Activated CD4-positive, alpha-beta T cell treated with anti-CD3 and anti-CD28 coated beads, Interleukin-2, amount 50 U/mL, for 48 hours (primary cell): ENCODE results near the gene FBXO33.
A peak's percentile ranks its signal among the peaks of the same experiment; 100 is the strongest.

Source experiments
- DNase-seq, 2 experiments: peaks; one replicate each; pipeline ENCODE4 v3.0.0-alpha.2; 2020

Gene FBXO33

DNA sequence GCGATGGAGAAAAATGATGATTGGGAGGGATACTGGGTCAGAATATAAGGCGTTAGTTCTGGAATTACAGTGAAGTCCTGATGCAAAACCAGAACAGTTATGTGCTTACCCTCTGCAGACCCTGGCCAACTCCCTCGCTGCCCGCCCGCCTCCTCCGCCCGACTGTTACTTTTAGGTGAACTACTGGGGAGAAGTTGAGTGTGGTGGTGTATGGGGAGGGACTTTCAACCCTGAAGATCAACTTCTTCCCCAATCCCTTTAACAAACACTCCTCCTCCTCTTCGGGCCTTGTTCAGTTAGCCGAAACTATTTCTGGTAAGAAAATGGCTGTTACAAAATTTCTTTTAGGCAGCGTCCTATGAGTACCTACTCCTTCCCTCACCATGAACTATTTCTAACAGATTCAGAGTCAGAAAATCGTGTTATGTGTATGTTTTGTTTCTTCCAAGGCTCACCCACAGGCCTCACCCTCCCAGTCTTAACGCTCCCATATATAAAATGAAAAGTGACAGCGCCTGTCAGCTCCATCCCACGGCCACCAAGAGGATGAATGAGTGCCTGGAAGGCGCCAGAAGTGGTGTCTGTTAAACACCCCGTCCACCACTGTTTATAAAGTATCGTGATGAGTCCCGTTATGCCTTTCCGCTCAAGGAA lies 1.3 kb downstream of the FBXO33 start:
- DNase-seq: no peak

DNA sequence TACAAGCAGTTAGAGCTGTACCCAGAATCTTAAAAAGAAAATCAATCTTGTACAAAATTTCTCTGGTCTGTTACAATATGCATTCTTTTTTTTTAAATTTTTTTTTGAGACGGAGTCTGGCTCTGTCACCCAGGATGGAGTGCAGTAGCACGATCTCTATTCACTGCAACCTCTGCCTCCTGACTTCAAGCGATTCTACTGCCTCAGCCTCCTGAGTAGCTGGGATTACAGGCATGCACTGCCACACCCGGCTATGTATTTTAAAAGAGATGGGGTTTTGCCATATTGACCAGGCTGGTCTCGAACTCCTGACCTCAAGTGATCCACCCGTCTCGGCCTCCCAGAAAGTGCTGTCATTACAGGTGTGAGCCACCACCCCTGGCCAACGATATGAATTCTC lies 4.1 kb downstream of the FBXO33 start:
- no peak for DNase-seq

DNA sequence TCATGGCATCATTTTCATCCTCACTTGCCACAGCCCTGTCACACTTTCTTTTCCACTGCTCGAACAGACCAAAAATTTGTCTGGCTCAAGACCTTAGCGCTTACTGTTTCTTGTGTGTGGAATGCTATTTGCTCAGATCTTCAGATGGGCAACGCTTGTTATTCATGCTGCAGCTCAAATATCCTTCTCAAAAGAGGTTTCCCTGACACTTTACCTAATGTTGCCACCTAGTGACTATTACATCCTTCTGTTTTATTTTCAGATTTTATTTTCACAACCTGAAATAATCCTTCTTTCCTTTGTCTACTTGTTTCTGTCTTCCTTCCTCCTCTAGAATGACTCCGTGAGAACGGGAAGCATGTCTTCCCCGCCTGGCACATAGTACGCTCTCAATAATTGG lies 5.6 kb downstream of the FBXO33 start:
- DNase-seq: no peak

DNA sequence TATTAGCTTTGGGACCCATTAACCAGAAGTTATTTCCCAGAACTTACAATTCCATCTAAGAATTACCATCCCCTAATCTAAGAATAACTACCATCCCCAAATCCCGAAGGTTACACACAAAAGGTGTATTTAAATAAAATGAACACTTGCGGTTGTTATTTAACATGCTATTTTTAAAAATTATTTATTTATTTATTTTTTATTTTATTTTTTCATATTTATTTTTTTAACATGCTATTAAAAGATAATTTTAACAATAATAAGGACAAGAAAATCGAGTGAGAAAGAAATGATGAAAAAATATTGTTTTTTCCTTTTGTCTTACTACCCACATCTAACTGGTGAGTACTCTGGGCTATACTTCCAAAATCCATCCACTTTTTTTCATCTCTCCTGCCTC lies 6.3 kb downstream of the FBXO33 start:
- DNase-seq: no peak

DNA sequence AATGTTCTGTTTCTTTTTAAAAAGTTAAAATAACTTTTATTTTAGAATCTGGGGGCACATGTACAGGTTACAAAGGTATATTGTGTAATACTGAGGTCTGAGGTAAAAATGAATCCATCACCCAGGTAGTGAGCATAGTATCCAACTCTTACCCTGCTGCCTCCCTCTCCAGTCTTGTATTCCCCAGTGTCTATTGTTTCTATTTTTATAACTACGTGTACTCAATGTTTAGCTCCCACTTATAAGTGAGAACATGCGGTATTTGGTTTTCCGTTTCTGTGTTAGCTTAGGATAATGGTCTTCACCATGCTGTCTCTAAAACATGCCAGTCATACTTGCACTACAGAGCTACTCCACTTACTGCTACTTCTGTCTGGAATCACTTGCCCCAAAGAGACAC lies 8.4 kb downstream of the FBXO33 start:
- no peak for DNase-seq

DNA sequence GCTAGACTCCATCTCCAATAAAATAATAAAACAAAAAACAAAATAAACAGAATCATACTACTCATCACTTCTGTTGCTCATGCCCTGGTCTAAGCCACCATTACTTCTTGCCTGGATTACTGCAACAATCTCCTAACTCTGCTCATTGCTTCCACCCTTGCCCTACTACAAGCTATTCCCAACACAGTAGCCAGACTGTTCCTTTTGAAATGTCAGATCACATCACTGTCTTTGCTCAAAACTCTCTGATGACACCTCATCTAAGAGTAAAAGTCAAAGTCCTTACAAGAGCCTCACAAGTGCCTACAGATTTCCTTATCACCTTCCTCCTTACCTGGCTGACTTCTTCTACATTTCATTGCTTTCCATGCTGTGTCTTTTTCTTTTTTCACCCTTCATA lies 10.0 kb downstream of the FBXO33 start:
- DNase-seq: no peak

DNA sequence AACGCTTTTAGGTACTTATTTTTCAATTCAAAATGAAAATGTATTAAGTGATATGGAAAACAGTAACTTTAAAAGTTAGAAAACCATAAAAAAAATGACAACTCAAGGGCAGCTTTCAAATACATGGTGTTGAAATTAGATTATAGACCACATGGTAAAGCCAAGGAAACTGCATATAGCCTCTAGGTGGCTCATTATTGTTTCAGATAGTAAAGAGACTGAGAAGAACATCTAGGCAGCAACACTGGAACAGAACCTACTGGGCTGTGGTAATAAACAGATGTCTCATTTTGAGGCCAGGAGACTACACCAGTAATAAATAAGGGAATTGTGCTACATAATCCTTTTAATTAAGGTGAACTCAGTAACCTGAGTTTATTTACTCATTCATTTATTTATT lies 13.0 kb downstream of the FBXO33 start:
- no peak for DNase-seq

DNA sequence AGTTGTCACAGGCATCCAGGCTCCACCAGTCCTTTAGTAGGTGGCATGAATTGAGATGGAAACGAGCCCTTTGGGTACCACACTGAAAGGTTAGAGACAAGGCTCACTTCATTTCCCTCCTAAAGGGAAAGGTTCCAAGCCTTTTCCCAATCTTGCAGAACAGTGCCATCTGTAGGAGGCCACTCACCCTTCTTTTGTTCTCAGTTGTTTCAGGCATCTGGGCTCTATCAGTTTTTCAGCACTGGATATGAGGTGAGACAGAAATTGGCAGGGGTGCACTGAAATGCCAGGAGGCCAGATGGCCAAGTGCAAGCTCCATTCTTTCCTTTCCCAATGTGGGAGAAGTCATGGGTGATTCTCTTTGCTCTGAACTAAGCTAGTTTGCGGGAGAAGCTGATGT lies 15.2 kb downstream of the FBXO33 start:
- no peak for DNase-seq

DNA sequence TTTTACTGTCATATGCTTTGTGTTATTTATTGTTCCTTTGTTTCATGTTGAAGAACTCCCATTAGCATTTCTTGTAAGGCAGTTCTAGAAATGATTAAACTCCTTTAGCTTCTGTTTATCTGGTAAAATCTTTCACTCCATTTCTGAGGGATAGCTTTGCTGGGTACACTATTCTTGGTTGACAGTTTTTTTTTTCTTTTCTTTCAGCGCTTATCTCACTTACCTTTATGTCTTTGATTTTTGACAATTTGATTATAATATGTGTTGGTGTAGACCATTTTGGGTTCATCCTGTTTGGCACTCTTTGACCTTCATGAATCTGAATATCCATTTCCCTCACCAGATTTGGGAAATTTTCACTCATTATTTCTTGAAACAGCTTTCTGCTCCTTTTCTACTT lies 16.2 kb downstream of the FBXO33 start:
- DNase-seq: no peak

DNA sequence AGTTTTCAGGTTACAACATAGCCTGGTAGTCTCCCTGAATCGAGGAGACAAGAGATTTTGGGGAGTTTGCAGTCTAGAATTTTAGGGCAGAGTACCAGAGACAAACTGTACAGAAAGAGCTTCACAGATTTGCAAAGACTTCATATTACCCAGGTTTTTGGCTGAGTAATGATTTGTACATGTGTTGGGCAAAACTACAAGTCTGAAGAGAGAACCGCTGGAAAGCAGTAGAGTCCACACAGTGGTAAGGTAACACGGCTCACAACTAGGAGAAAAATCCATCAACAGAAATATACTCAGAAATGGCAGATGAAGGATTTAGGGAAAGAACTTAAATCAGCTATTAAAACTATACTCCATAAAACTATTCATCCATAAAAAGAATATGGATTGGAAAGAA lies 25.7 kb downstream of the FBXO33 start:
- DNase-seq: no peak

DNA sequence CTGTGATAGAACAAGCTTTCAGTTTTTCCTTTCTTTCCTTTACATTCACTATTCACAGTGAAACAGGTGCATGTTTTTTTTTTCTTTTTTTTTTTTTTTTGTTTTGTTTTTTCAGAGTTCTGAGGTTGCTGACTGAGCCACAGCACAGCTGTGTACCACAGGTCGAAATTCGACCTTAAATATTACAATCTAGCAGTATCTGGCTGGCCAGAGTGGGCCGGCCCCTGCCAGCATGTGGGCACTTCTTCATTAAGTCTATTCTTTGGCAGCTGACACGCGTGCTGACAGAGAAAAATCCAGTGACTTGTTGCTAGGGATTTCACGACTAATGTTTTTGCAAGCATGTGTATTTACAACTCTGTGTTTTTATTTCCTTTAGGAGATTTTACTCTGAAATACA lies 33.9 kb downstream of the FBXO33 start:
- no peak for DNase-seq

DNA sequence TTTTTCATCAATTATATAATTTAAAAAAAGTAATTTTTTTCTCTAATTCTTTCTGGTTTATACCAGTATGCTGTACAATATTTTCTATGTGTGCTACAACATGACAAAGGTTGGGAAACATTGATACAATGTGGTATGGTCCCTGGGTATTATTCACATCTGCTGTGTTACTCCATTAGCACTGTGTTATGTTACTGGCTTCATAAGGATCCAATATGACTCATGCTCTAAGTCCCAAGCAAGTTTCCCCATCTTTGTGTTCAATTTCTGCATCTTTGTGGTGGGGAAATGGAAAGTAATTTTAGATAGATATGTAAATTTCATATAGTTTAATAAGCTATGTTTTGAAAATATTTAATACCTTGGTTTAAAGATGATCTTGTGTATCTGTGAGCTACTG lies 35.8 kb downstream of the FBXO33 start:
- DNase-seq: no peak

DNA sequence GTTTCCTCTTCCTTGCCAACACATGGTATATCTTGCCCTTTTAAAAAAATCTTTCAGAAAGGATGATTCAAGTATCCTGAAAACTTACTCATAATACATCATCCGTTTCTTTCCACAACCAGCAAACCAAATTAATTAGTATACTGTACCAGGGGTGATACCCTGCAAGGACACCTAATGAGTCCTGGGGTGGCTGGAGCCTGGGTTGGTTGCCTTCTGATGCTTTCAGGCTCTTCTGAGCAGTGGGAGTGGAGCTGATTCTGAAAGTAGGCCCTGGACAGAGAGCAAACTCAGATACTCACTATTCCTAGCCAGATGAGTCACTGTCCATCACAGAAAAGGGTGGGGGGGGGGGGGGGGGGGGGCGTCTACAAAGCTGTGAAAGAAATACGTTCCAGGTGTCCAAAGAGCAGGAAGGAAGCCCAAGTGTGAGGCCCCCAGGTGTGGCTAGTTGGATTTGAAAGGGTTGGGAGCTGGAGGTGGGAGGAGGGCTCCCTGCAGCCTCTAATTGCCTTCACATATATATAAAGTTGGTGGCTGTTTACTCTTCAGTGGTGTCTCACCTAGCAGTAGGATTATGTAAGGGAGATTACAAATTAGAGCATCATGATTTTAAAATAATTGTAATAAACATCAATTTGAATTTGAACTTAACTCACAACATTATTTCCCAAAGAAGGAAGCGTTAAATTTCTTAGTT lies 36.5 kb downstream of the FBXO33 start:
- peak in 1 of 2 experiments; percentile 13 for DNase-seq

DNA sequence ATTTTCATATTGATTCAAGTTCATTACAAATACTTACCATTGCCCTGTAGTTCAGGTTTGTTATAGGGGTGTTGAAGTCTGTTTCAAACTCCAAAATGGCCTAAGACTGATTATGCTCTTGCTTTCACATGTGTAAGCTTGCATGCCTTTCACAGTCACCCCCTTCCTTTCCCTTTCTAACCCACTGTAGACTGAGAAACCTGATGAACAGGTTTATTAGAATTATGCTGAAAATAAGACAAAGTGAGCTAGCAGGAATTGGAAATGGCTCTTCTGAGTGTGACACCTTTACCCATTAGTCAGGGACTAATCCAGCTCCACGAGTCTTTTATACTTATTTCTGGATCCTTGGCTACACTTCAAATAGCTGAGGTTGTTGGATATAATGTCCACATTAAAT lies 38.9 kb downstream of the FBXO33 start:
- no peak for DNase-seq

DNA sequence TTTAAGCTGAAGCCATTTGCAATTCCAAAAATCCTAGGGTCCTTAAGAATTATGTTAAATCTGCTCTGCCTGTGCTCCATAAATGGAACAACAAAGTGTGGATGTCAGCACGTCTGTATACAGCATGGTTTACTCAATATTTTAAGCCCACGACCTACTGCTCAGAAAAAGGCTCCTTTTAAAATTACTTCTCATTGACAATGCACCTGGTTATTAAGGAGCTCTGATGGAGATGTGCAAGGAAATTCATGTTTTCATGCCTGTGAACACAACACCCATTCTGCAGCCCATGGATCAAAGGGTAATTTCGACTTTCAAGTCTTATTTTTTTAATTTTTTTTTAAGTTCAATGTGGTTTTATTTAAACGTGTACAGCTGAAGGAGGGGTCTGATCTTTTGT lies 48.1 kb downstream of the FBXO33 start:
- no peak for DNase-seq

DNA sequence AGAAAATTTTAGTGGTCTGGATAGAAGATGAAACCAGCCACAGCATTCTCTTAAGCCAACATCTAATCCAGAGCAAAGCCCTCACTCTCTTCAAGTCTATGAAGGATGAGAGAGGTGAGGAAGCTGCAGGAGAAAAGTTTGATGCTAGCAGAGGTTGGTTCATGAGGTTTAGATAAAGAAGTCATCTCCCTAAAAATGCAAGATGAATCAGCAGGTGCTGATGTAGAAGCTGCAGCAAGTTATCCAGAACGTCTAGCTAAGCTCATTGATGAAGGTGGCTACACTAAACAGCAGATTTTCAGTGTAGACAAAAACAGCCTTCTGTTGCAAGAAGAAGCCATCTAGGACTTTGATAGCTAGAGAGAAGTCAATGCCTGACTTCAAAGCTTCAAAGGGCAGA lies 48.5 kb downstream of the FBXO33 start:
- no peak for DNase-seq

DNA sequence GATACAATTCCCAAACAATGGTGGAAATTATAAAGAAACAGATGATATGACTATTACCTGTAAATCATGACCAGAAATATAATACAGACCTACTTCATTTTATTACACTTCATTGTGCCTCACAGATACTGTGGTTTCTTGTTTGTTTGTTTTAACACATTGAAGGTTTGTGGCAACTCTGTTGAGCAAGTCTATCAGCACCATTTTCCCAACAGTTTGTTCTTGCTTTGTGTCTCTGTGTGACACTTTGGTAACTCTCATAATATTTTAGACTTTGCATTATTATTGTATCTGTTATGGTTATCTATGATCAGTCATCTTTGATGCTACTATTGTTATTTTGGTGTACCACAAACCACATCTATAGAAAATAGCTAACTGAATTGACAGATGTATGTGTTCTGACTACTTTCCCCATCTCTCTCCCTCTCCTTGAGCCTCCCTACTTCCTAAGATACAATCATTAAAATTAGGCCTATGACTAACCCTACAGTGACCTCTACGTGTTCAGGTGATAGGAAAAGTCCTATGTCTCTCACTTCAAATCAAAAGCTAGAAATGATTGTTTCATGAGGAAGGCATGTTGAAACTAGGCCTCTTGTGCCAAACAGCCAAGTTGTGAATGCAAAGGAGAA lies 49.1 kb downstream of the FBXO33 start:
- no peak for DNase-seq

DNA sequence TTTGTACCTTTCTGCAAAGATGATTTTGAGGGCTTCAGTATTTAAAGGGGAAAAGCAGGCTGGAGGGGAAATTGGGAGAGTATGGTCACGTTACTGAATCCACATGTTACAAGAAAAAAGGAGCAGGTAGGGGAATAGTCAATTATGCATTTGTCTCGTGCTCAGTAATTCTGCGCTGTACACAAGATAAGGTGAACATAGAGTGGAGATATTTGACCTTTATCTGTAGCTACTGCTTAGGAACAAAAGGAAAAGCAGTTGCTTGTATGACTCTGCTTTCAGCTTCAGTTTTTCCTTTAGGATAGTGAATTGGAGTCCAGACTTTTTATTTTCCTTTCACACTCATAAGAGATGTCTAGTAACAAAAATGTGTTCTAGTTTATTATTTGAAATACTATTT lies 49.8 kb downstream of the FBXO33 start:
- no peak for DNase-seq

DNA sequence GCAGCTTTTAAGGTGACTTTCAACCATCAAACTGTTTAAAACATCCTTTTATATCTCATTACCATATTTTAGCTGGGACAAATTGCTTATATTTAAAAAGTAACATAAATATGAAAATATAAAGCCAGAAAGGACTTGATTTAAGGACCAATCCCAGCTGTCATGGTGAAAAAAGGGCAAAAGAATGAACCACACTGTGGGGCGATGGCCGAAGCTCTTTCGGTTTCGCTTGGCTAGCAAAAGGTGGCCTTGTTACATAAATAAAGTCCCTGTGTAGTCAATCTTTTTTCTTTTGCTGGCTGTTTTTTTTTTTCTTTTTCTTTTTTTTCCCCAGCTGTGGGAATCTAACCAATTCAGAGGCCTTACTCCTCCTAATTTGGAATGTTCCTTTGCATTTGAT lies 50.9 kb downstream of the FBXO33 start:
- no peak for DNase-seq

DNA sequence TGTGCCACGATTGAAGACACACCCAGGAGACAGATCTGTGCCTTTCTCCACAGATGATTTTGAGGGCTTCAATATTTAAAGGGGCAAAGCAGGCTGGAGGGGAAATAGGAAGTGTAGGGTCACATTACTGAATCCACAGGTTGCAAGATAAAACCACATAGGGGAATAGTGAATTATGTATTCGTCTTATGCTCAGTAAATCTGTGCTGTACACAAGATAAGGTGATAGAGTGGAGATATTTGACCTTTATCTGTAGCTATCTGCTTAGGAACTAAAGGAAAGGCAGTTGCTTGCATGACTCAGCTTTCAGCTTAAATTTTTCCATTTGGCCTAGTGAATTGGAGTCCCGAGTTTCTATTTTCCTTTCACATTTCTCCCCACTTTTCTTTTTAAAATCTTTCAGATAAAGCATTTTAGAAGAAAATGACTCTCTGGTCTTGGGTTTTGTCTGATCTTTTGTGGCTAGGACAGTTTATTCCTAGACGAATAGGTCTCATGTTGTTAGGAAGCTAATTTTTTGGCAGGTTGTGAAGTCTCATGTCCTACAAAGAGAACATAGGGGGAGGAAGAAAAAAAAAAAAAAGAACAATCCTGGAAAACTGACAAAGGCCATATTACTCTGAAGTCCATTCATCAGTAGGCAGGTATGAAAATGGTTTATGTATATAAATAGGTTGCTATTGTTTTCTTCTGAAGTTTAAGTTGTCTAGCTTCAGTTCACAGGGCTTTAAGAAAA lies 55.4 kb downstream of the FBXO33 start:
- no peak for DNase-seq

DNA sequence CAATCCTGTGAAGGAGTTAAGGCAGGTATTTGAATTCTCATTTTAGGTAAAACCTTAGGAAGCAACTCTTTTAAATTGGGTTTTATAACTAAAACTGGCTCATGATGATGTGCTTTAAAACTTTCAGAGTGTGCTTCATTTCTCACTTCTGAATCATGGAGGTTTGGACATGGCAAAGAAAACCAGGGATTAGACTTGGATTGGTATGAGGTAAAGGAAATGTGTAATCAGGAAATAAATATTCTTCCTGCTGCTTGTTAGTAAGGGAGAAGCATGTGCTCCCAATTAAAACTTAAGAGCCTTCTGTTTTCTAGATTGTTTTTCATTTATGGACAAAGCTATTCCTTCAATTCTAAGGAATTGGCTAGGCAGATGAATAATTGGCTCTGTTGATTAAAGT lies 57.4 kb downstream of the FBXO33 start:
- no peak for DNase-seq

DNA sequence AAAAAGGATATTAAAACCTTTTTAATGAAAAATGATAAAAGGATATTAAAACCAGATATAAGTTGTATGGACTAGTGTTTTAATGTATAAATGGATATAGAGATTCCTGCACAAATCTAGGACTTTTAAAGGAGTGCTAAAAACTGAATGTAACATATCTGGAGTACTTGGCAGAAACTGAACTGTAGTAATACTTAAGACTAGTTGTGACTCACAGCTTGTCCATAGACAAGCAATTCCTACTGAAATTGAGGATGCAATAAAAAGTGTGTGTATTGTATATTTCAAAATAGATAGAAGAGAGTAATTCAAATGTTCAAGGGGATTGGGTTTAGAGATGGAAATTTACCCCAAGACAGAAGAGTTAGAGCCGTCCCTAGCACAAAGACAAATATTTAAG lies 59.6 kb downstream of the FBXO33 start:
- DNase-seq: no peak

DNA sequence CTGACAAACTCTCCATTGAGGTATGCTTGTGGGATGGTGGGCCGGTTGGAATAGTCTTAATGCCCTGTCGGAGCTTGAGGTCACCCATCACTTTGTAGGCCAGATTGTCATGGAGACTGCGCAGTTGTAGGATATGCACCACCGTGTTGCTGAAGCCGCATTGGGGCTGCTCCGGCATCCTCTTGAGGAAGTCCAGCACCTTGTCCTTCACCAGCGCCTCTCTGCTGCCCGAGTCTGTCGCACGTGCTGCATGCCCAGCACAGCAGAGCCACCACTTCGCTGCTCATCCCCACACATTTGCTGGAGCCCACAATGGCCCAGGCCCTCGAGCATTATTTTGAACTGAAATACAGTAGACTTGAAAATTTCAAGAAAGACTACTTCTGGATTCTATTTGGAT lies 61.8 kb downstream of the FBXO33 start:
- no peak for DNase-seq

DNA sequence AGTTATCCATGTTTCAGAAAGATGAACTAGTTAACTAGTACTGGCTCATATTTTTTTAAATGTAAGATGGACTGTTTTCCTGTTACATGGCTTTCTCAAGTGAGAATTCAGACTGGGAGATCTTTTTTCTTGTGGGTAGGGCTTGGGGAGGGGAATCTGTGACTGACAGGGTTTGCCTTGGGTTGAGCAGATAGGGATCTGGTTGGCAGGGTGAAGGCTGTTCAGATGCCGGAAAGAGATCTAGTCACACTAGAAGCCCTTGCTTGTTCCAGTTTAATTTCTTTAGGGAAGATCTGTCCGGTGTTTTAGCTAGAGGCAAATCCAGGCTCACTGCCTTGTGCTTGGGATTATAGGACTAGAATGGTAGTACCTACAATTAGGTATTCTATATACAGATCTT lies 63.2 kb downstream of the FBXO33 start:
- DNase-seq: no peak
